ENCODE measurements around the gene CEMP1. TPM values are rescaled to one million over a fixed set of nuclear protein-coding genes. Genes with fewer than 3 reads are reported as not detected.

Gene CEMP1
- total RNA-seq, 2 donors from 2014 or later = 0.53 to 0.54 TPM

- Histone ChIP-seq H3K27me3 (no peaks in the 10 kb centered on the region), H3K27ac (no peak overlapping the region), H3K9ac (ENCODE audit: low read depth in 2 of 2, low read length in 2 of 2) (no peak overlapping the region), H3K4me3 (no peak overlapping the region), H3K36me3 (peaks cover 4% of the 10 kb centered on the region), H3K4me1 (peaks cover 6% of the 10 kb centered on the region), H3K9me3 (no peaks in the 10 kb centered on the region)
- no peak for DNase-seq
- no peak for TF ChIP-seq CTCF (IDR thresholded peaks at IDR 0.05)
- intact Hi-C loops (cut with DNase I) = no loop called here
Observed at GRCh38 chr16:2528161-2529060, 2.8 kb downstream of the CEMP1 start.

GRCh38 chr16:2527784-2528100 lies 3.5 kb downstream of the CEMP1 start:
- H3K9ac ChIP-seq (ENCODE audit: low read depth in 2 of 2, low read length in 2 of 2) = no peak overlapping the region
- H3K9me3 ChIP-seq = no peaks in the 10 kb centered on the region
- peaks cover 6% of the 10 kb centered on the region for H3K4me1 ChIP-seq
- TF ChIP-seq CTCF (IDR thresholded peaks at IDR 0.05) = no peak
- H3K4me3 ChIP-seq = no peak overlapping the region
- no peak overlapping the region for H3K27ac ChIP-seq
- intact Hi-C loops (cut with DNase I) = no loop called here
- H3K27me3 ChIP-seq = no peaks in the 10 kb centered on the region
- DNase-seq = no peak
- peaks cover 4% of the 10 kb centered on the region for H3K36me3 ChIP-seq

- H3K9me3 ChIP-seq = no peaks in the 10 kb centered on the region
- H3K9ac ChIP-seq (ENCODE audit: low read depth in 2 of 2, low read length in 2 of 2) = no peak overlapping the region
- peaks cover 6% of the 10 kb centered on the region for H3K4me1 ChIP-seq
- intact Hi-C loops (cut with DNase I) = no loop called here
- no peak overlapping the region for H3K4me3 ChIP-seq
- peaks cover 4% of the 10 kb centered on the region for H3K36me3 ChIP-seq
- H3K27me3 ChIP-seq = no peaks in the 10 kb centered on the region
- no peak for TF ChIP-seq CTCF (IDR thresholded peaks at IDR 0.05)
- no peak for DNase-seq
- no peak overlapping the region for H3K27ac ChIP-seq
Observed at GRCh38 chr16:2527071-2527783, 4.0 kb downstream of the CEMP1 start.

GRCh38 chr16:2526135-2526534 lies 5.1 kb downstream of the CEMP1 start:
- no peak for TF ChIP-seq CTCF (IDR thresholded peaks at IDR 0.05)
- H3K27me3 ChIP-seq = no peaks in the 10 kb centered on the region
- peaks cover 6% of the 10 kb centered on the region for H3K4me1 ChIP-seq
- no peak overlapping the region for H3K9ac ChIP-seq (ENCODE audit: low read depth in 2 of 2, low read length in 2 of 2)
- no peak overlapping the region for H3K4me3 ChIP-seq
- no peak overlapping the region for H3K27ac ChIP-seq
- intact Hi-C loops (cut with DNase I) = no loop called here
- DNase-seq = no peak
- H3K36me3 ChIP-seq = peaks cover 4% of the 10 kb centered on the region
- H3K9me3 ChIP-seq = no peaks in the 10 kb centered on the region

- peaks cover 10% of the 10 kb centered on the region for H3K4me1 ChIP-seq
- H3K9me3 ChIP-seq = no peaks in the 10 kb centered on the region
- no peak for TF ChIP-seq CTCF (IDR thresholded peaks at IDR 0.05)
- DNase-seq = no peak
- intact Hi-C loops (cut with DNase I) = no loop called here
- no peak overlapping the region for H3K9ac ChIP-seq (ENCODE audit: low read depth in 2 of 2, low read length in 2 of 2)
- H3K27ac ChIP-seq = no peak overlapping the region
- H3K27me3 ChIP-seq = no peaks in the 10 kb centered on the region
- H3K36me3 ChIP-seq = peaks cover 4% of the 10 kb centered on the region
- no peak overlapping the region for H3K4me3 ChIP-seq
Observed at GRCh38 chr16:2524339-2524938, 6.8 kb downstream of the CEMP1 start.
